Peyer's patch (tissue), 4 donors: ENCODE measurements around the gene ABR.

Experiments used
- POLR2A ChIP-seq, 2 donors: fragments of 450-650 bp; IDR thresholded peaks; one replicate each; pipeline ENCODE4 v1.5.1; 2017; ENCODE audit warnings: antibody characterized with exemption in 2 of 2, mild to moderate bottlenecking in 2 of 2, moderate library complexity in 2 of 2
- TF ChIP-seq, protein P1 (sequence below), 6 experiments: fragments of 450-650 bp in 4 of 6; fragments of 200-600 bp in 2 of 6; sonication (generic) in 1 of 6; IDR thresholded peaks; one replicate each; pipeline ENCODE4 v1.5.1; 2017 to 2019; ENCODE audit warnings: antibody characterized with exemption in 6 of 6, mild to moderate bottlenecking in 3 of 6, moderate library complexity in 1 of 6

DNA sequence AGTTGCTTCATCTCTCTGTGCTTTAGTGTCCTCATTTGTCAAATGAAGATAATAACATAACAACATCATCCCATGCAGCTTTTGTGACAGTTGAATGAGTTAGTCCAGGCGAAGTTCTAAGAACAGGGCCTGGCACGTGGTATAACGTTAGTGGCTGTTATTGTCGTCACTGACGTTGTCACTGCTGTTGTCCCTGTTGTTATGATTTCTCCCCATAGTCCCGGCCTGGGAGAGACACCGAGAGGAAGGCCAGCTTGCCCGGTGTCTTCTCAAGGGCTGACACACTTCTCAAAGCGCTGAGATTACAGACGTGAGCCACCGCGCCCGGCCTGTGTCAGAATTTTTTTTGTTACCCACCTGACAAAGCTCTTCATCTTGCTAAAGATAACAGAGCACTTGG, 29.9 kb downstream of the ABR start:
- TF ChIP-seq, protein P1, sequence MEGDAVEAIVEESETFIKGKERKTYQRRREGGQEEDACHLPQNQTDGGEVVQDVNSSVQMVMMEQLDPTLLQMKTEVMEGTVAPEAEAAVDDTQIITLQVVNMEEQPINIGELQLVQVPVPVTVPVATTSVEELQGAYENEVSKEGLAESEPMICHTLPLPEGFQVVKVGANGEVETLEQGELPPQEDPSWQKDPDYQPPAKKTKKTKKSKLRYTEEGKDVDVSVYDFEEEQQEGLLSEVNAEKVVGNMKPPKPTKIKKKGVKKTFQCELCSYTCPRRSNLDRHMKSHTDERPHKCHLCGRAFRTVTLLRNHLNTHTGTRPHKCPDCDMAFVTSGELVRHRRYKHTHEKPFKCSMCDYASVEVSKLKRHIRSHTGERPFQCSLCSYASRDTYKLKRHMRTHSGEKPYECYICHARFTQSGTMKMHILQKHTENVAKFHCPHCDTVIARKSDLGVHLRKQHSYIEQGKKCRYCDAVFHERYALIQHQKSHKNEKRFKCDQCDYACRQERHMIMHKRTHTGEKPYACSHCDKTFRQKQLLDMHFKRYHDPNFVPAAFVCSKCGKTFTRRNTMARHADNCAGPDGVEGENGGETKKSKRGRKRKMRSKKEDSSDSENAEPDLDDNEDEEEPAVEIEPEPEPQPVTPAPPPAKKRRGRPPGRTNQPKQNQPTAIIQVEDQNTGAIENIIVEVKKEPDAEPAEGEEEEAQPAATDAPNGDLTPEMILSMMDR (IDR thresholded peaks at IDR 0.05), result no peak
- TF ChIP-seq POLR2A (IDR thresholded peaks at IDR 0.05), result no peak
